ENCODE data around the gene DELE1. TPM values are rescaled to one million over a fixed set of nuclear protein-coding genes. Genes with fewer than 3 reads are reported as not detected.
A peak's percentile ranks its signal among the peaks of the same experiment; 100 is the strongest.

DELE1 gene
- total and polyA plus RNA-seq, 2 donors (not counting 3 experiments of a cell fraction or from before 2014, with no cell fraction given): 105 to 121 TPM

GRCh38 chr5:141952020-141952419 lies 28.3 kb downstream of the DELE1 start:
- FAIRE-seq (no peak), DNase-seq (ENCODE audit: low read depth, low spot score) (no peak)
- intact Hi-C loops (cut with micrococcal nuclease): no loop called here
- Histone ChIP-seq H3K9me3 (replicated peaks; ENCODE audit: control insufficient read depth, insufficient read depth, low read length) (no peaks in the 10 kb centered on the region), H3K27me3 (ENCODE audit: control insufficient read depth in 2 of 2, insufficient read depth in 2 of 2, low read length in 2 of 2) (no peaks in the 10 kb centered on the region), H4K20me1 (replicated peaks; ENCODE audit: control insufficient read depth, extremely low read depth, insufficient read depth, low read length) (no peaks in the 10 kb centered on the region), H3K36me3 (ENCODE audit: control insufficient read depth in 2 of 2, extremely low read depth in 1 of 2, insufficient read depth in 2 of 2, low read length in 2 of 2) (no peaks in the 10 kb centered on the region), H3K4me2 (ENCODE audit: insufficient read depth, low read length) (peak overlapping the region; percentile 54), H3K9me1 (replicated peaks; ENCODE audit: control insufficient read depth, extremely low read depth, insufficient read depth, low read length) (no peaks in the 10 kb centered on the region), H3K4me1 (ENCODE audit: control insufficient read depth, extremely low read depth, insufficient read depth, low read length) (peaks cover 47% of the 10 kb centered on the region), H3K27ac (ENCODE audit: insufficient read depth, low read depth, low read length) (no peak overlapping the region), H3K79me2 (ENCODE audit: control insufficient read depth, insufficient read depth, low read length) (no peaks in the 10 kb centered on the region), H3K9ac (replicated peaks; ENCODE audit: extremely low read depth, insufficient read depth, low read length) (no peak overlapping the region), H3K4me3 (replicated peaks in 1 of 3; ENCODE audit: insufficient read depth in 1 of 3, low read depth in 1 of 3, low read length in 3 of 3) (no peak overlapping the region), H2AFZ (ENCODE audit: low read depth, low read length) (no peak overlapping the region)
- no TSS peak for BruUV-seq (replicated peaks)
- ChIA-PET POLR2A (no interaction called here), CTCF (interaction anchor here (1.4 to 2.5 kb wide), 3 partner anchors 9 to 19 kb away, joined by 3 to 16 read pairs (median 5); no protein-coding TSS in a partner anchor)
- TF ChIP-seq FOS (IDR thresholded peaks at IDR 0.05; ENCODE audit: borderline replicate concordance, insufficient read depth, low read length) (no peak), POLR2A (IDR thresholded peaks at IDR 0.05; ENCODE audit: low read depth, low read length) (no peak), MAX (IDR thresholded peaks at IDR 0.05; ENCODE audit: insufficient read depth, insufficient read length) (no peak), EZH2 (IDR thresholded peaks at IDR 0.05; ENCODE audit: borderline replicate concordance, low read depth, low read length, severe bottlenecking) (no peak), CTCF (IDR thresholded peaks at IDR 0.05; ENCODE audit: extremely low read depth in 1 of 2, insufficient read depth in 1 of 2, low read depth in 1 of 2, low read length in 2 of 2) (no peak), MYC (IDR thresholded peaks at IDR 0.05; ENCODE audit: low read depth, low read length) (no peak), POLR2AphosphoS5 (IDR thresholded peaks at IDR 0.05; ENCODE audit: insufficient read depth, low read depth, low read length) (no peak), GATA2 (IDR thresholded peaks at IDR 0.05; ENCODE audit: insufficient read depth, insufficient read length, low read depth, low read length) (no peak), JUN (IDR thresholded peaks at IDR 0.05; ENCODE audit: borderline replicate concordance, insufficient read depth, insufficient read length, low read depth) (no peak)
- dilution Hi-C loops (cut with MboI; ENCODE audit: extremely low pct_ligation_motif_present, low sequenced_read_pairs): no loop called here

Measured in endothelial cell of umbilical vein (primary cell).